K562 (cell line): ENCODE measurements around the gene PRSS8. TPM values are rescaled to one million over a fixed set of nuclear protein-coding genes. Genes with fewer than 3 reads are reported as not detected.

Experiments used
- CBFB ChIP-seq: sonication (generic); formaldehyde crosslinking; IDR thresholded peaks from 2 replicates; pipeline ENCODE4 v1.4.0; 2020; ENCODE audit warnings: mild to moderate bottlenecking, missing genetic modification reagents
- ELK1 ChIP-seq: sonication (generic); formaldehyde crosslinking; IDR thresholded peaks from 2 replicates; pipeline ENCODE4 v1.8.1; 2022; ENCODE audit warnings: missing genetic modification reagents
- HDAC1 ChIP-seq, 2 experiments: fragments of 450-650 bp; IDR thresholded peaks; 2 replicates each; pipeline ENCODE4 v1.6.1; 2016 to 2017; ENCODE audit warnings: inconsistent platforms in 1 of 2, mild to moderate bottlenecking in 1 of 2, moderate library complexity in 1 of 2
- MAX ChIP-seq: sonication (generic); formaldehyde crosslinking; IDR thresholded peaks from 2 replicates; pipeline ENCODE4 v1.9.0; 2022; ENCODE audit warnings: mild to moderate bottlenecking, missing genetic modification reagents
- MBD1 ChIP-seq: fragments of 250-450 bp; sonication (Bioruptor Pico); IDR thresholded peaks from 2 replicates; pipeline ENCODE4 v1.8.0; 2022; ENCODE audit warnings: inconsistent platforms
- MTA3 ChIP-seq: fragments of 450-650 bp; formaldehyde crosslinking; IDR thresholded peaks from 2 replicates; pipeline ENCODE4 v1.6.1; 2017; ENCODE audit warnings: mild to moderate bottlenecking, borderline replicate concordance
- NCOA4 ChIP-seq: fragments of 450-650 bp; IDR thresholded peaks from 2 replicates; pipeline ENCODE4 v1.6.1; 2018; ENCODE audit warnings: mild to moderate bottlenecking; ENCODE audit not compliant: partially characterized antibody
- NR2C2 ChIP-seq, 2 experiments: fragments of 200-800 bp in 1 of 2; sonication (Bioruptor generic) in 1 of 2; sonication (generic) in 1 of 2; formaldehyde crosslinking in 1 of 2; IDR thresholded peaks; 2 replicates each; pipeline versions ENCODE4 v1.6.1 to v1.8.0; 2016 to 2022; ENCODE audit warnings: mild to moderate bottlenecking in 1 of 2, missing compliant biosample characterization in 1 of 2, missing genetic modification characterization in 1 of 2, missing genetic modification reagents in 1 of 2
- PPARD ChIP-seq: fragments of 250-450 bp; sonication (Bioruptor Pico); IDR thresholded peaks from 2 replicates; pipeline ENCODE4 v1.8.0; 2022; ENCODE audit warnings: inconsistent platforms, mild to moderate bottlenecking, moderate library complexity
- SAFB2 ChIP-seq: fragments of 200-400 bp; formaldehyde crosslinking; IDR thresholded peaks from 2 replicates; pipeline ENCODE4 v1.6.1; 2018; ENCODE audit warnings: borderline replicate concordance, low read length, low read depth, moderate library complexity; ENCODE audit not compliant: severe bottlenecking
- SAP30 ChIP-seq: fragments of 200-600 bp; sonication (generic); IDR thresholded peaks from 2 replicates; pipeline ENCODE4 v1.6.1; 2012; ENCODE audit warnings: borderline replicate concordance, low read depth, mild to moderate bottlenecking, moderate library complexity, low read length, control low read depth, inconsistent platforms; ENCODE audit not compliant: insufficient read depth, poor library complexity, severe bottlenecking
- SETDB1 ChIP-seq: IDR thresholded peaks from one replicate; pipeline ENCODE4 v1.6.1; 2012; ENCODE audit warnings: low read length, control low read depth, inconsistent platforms
- STAT5B ChIP-seq: fragments of 250-450 bp; sonication (Bioruptor Pico); IDR thresholded peaks from 2 replicates; pipeline ENCODE4 v1.8.0; 2021; ENCODE audit warnings: mild to moderate bottlenecking, inconsistent platforms
- VEZF1 ChIP-seq: fragments of 200-800 bp; sonication (Bioruptor generic); IDR thresholded peaks from 2 replicates; pipeline ENCODE4 v1.6.1; 2017; ENCODE audit warnings: missing genetic modification characterization, missing compliant biosample characterization
- ZBTB34 ChIP-seq: fragments of 250-450 bp; sonication (Bioruptor Pico); IDR thresholded peaks from 2 replicates; pipeline ENCODE4 v1.8.0; 2021; ENCODE audit warnings: mild to moderate bottlenecking, moderate library complexity
- ZC3H4 ChIP-seq: sonication (generic); formaldehyde crosslinking; IDR thresholded peaks from 2 replicates; pipeline ENCODE4 v1.9.0; 2021; ENCODE audit warnings: missing genetic modification reagents, borderline replicate concordance
- ZFPM2 ChIP-seq: fragments of 250-450 bp; sonication (Bioruptor Pico); IDR thresholded peaks from 2 replicates; pipeline ENCODE4 v1.5.1; 2022; ENCODE audit warnings: mild to moderate bottlenecking
- ZNF165 ChIP-seq: fragments of 250-450 bp; sonication (Bioruptor Pico); IDR thresholded peaks from 2 replicates; pipeline ENCODE4 v1.4.0; 2020; ENCODE audit warnings: borderline replicate concordance
- ZNF217 ChIP-seq: sonication (generic); formaldehyde crosslinking; IDR thresholded peaks from 2 replicates; pipeline ENCODE4 v1.8.0; 2022; ENCODE audit warnings: mild to moderate bottlenecking, missing genetic modification reagents
- ZNF408 ChIP-seq: fragments of 250-450 bp; sonication (Bioruptor Pico); IDR thresholded peaks from 2 replicates; pipeline ENCODE4 v1.4.0; 2020; ENCODE audit warnings: low read depth, mild to moderate bottlenecking, moderate library complexity
- ZZZ3 ChIP-seq: fragments of 450-650 bp; IDR thresholded peaks from 2 replicates; pipeline ENCODE4 v1.6.1; 2016; ENCODE audit warnings: antibody characterized with exemption, mild to moderate bottlenecking, moderate library complexity
- polyA plus RNA-seq, 8 experiments: library from polyadenylated mRNA; depleted of rRNA in 4 of 8; stranded (reverse) in 5 of 8; unstranded in 3 of 8; fragments of >200 nt; fragmentation: Nextera tagmentation in 2 of 8; fragmentation: Illumina TruSeq in 1 of 8; extraction: Ambion mirVana in 2 of 8; extraction: Trizol in 1 of 8; gene quantifications; 2 replicates each; pipeline versions ENCODE4 v1.2.1 to v1.2.3, GENCODE V29; 2011 to 2014; ENCODE audit warnings: inconsistent platforms in 1 of 8, missing spikeins in 1 of 8
- total RNA-seq, 7 experiments: library from RNA; depleted of rRNA in 6 of 7; stranded (reverse); fragments of >200 nt in 6 of 7; fragmentation: Illumina TruSeq in 2 of 7; extraction: Trizol in 2 of 7; gene quantifications; 2 replicates each; pipeline versions ENCODE4 v1.2.1 to v1.2.3, GENCODE V29; 2011 to 2021; ENCODE audit warnings: low replicate concordance in 1 of 7

PRSS8 gene
- total and polyA plus RNA-seq, 9 of the 15 experiments (the other 6 are each of a cell fraction or from before 2014, with no cell fraction given), result 0.25 to 3.9 (median 1.3) TPM; not detected in 1

DNA sequence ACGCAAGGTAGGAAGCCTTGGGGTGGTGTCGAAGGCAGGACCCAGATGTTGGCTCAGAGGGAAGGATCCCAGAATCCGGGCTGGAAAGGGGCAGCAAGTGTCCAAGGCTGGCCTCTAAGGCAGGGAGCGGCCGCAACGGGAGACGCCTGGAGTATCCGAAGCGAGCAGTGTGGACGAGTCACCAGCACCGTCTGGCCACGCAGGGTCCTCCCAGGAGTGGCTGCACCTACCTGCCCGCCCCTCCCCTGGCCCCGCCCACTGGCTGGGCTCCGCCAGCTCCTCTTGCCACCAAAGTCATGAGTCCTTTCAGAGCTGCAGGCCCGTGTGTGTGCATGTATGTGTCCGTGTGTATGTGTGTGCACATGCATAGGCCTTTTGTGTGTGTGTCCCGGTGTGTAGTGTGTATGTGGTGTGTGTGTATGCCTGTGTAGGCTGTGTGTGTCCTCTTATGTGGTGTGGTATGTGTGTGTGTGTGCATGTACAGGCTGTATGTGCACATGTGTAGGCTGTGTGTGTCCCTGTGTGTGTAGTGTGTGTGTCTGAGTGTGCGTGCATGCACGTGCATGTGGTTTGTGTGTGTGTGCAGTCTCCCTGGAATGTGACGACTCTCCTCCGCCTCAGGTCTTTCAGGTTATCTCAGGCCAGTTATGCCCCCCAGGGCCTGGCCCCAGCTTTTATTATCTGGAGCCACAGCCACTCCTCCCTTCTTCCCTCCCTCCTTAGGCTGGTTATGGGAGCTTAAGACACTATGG is at the start of gene PRSS8 (continued):
- no peak for TF ChIP-seq MBD1 (CRISPR knock-in tag)
- no peak for TF ChIP-seq MTA3
- peak in 1 of 2 experiments; percentile 74; a peak in 2 of 4 replicates for TF ChIP-seq HDAC1 (IDR thresholded peaks at IDR 0.05)
- TF ChIP-seq ZNF217 (CRISPR knock-in tag), result no peak
- no peak for TF ChIP-seq ZNF408
- TF ChIP-seq ZBTB34 (CRISPR knock-in tag), result no peak
- no peak for TF ChIP-seq ZZZ3
- TF ChIP-seq PPARD (CRISPR knock-in tag), result no peak
- no peak for TF ChIP-seq ZFPM2
- peak; percentile 41; the same call in 1 of the 2 replicates for TF ChIP-seq MAX (CRISPR knock-in tag)
- no peak for TF ChIP-seq STAT5B (CRISPR knock-in tag)
- no peak for TF ChIP-seq ZC3H4 (CRISPR knock-in tag)
- TF ChIP-seq SETDB1, result no peak
- TF ChIP-seq SAP30, result no peak
- no peak for TF ChIP-seq ELK1 (CRISPR knock-in tag)
- no peak for TF ChIP-seq SAFB2
- TF ChIP-seq VEZF1 (CRISPR knock-in tag), result 0 out of 2 replicates have a peak, but pooled peaks have one; percentile 25
- TF ChIP-seq CBFB (CRISPR knock-in tag), result peak; percentile 19; the same call in 1 of the 2 replicates
- TF ChIP-seq ZNF165 (CRISPR knock-in tag), result no peak
- peak; percentile 41; the same call in 1 of the 2 replicates for TF ChIP-seq NR2C2 (CRISPR knock-in tag; IDR thresholded peaks at IDR 0.05)
- no peak for TF ChIP-seq NR2C2 (tag; IDR thresholded peaks at IDR 0.05)
- no peak for TF ChIP-seq NCOA4
